ENCODE results near the gene EFHC1. TPM values are rescaled to one million over a fixed set of nuclear protein-coding genes. Genes with fewer than 3 reads are reported as not detected.

Gene EFHC1
- total and polyA plus RNA-seq, 2 donors from 2014 or later: 25.4 to 33.9 TPM

DNA sequence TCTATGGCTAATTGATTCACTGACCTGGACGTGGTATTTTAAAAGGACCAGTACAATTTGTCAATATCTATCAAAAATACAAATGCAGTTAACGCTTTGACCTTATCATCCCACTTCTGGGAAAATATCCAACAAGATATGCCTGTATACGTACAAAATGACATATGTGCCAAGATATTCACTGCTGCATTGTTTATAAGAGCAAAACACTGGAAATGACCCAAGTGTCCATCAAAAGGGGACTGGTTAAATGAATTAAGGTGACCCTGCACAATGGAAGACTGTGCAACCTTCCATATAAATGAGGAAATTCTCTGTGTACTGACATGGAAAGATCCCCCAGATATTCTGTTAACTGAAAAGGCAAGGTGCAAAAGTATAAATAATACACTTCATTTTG lies 142.8 kb downstream of the EFHC1 start:
- FAIRE-seq (no peak), DNase-seq (no peak)
- intact Hi-C loops (cut with DNase I): no loop called here
- Histone ChIP-seq H3K4me3 (ENCODE audit: low read length in 3 of 3) (no peak overlapping the region), H3K9me3 (ENCODE audit: control insufficient read depth in 2 of 3, insufficient read depth in 1 of 3, low read length in 3 of 3) (no peaks in the 10 kb centered on the region), H3K9ac (ENCODE audit: low read length in 3 of 3) (no peak overlapping the region), H3K36me3 (ENCODE audit: control insufficient read depth in 2 of 3, insufficient read depth in 3 of 3, low read length in 3 of 3) (no peaks in the 10 kb centered on the region), H3K27ac (ENCODE audit: low read depth in 2 of 2, low read length in 2 of 2) (no peak overlapping the region), H3K4me1 (ENCODE audit: control insufficient read depth in 2 of 3, insufficient read depth in 2 of 3, low read depth in 1 of 3, low read length in 3 of 3) (peaks cover 0 to 22% (median 12%) of the 10 kb centered on the region in 3 donors), H3K27me3 (ENCODE audit: control insufficient read depth, insufficient read depth, low read length) (no peaks in the 10 kb centered on the region)
- TF ChIP-seq, protein P1, sequence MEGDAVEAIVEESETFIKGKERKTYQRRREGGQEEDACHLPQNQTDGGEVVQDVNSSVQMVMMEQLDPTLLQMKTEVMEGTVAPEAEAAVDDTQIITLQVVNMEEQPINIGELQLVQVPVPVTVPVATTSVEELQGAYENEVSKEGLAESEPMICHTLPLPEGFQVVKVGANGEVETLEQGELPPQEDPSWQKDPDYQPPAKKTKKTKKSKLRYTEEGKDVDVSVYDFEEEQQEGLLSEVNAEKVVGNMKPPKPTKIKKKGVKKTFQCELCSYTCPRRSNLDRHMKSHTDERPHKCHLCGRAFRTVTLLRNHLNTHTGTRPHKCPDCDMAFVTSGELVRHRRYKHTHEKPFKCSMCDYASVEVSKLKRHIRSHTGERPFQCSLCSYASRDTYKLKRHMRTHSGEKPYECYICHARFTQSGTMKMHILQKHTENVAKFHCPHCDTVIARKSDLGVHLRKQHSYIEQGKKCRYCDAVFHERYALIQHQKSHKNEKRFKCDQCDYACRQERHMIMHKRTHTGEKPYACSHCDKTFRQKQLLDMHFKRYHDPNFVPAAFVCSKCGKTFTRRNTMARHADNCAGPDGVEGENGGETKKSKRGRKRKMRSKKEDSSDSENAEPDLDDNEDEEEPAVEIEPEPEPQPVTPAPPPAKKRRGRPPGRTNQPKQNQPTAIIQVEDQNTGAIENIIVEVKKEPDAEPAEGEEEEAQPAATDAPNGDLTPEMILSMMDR (IDR thresholded peaks at IDR 0.05; ENCODE audit: borderline replicate concordance, extremely low read depth, insufficient read depth): no peak

GRCh38 chr6:52564856-52565255 lies 144.7 kb downstream of the EFHC1 start:
- intact Hi-C loops (cut with DNase I): no loop called here

DNA sequence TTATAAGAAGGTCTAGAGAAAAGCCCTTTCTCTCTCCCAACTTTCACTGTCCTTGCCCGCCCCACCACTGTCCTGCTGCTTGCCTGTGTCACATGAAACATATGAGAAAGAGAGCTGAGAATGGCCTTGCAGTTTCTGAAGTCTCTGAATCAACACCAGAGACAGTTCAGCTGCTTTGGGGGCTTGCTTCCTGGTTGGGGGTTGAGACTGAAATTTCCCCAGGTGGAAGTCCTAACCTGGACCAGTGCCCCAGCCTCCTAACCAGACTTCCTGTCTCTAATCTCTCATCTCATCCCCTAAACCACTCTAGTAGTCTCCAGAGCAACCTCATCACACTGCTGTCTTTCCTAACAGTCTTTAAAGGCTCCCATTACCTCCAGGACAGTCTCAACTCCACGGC lies 146.1 kb downstream of the EFHC1 start:
- Histone ChIP-seq H3K27ac (ENCODE audit: low read depth in 2 of 2, low read length in 2 of 2) (peak overlapping the region in 1 of 2 donors; percentile 11), H3K27me3 (ENCODE audit: control insufficient read depth, insufficient read depth, low read length) (no peaks in the 10 kb centered on the region), H3K9me3 (ENCODE audit: control insufficient read depth in 2 of 3, insufficient read depth in 1 of 3, low read length in 3 of 3) (no peaks in the 10 kb centered on the region), H3K36me3 (ENCODE audit: control insufficient read depth in 2 of 3, insufficient read depth in 3 of 3, low read length in 3 of 3) (no peaks in the 10 kb centered on the region), H3K4me1 (ENCODE audit: control insufficient read depth in 2 of 3, insufficient read depth in 2 of 3, low read depth in 1 of 3, low read length in 3 of 3) (peaks cover 2 to 25% (median 21%) of the 10 kb centered on the region in 3 donors), H3K9ac (ENCODE audit: low read length in 3 of 3) (no peak overlapping the region), H3K4me3 (ENCODE audit: low read length in 3 of 3) (no peak overlapping the region)
- intact Hi-C loops (cut with DNase I): no loop called here
- no peak for FAIRE-seq
- DNase-seq: no peak
- TF ChIP-seq, protein P1 (IDR thresholded peaks at IDR 0.05; ENCODE audit: borderline replicate concordance, extremely low read depth, insufficient read depth): no peak

More at GRCh38 chr6:52564856-52565255, 144.7 kb downstream of the EFHC1 start:
- TF ChIP-seq, protein P1 (IDR thresholded peaks at IDR 0.05; ENCODE audit: borderline replicate concordance, extremely low read depth, insufficient read depth): no peak
- Histone ChIP-seq H3K27ac (ENCODE audit: low read depth in 2 of 2, low read length in 2 of 2) (no peak overlapping the region), H3K4me3 (ENCODE audit: low read length in 3 of 3) (no peak overlapping the region), H3K9ac (ENCODE audit: low read length in 3 of 3) (no peak overlapping the region), H3K27me3 (ENCODE audit: control insufficient read depth, insufficient read depth, low read length) (no peaks in the 10 kb centered on the region), H3K36me3 (ENCODE audit: control insufficient read depth in 2 of 3, insufficient read depth in 3 of 3, low read length in 3 of 3) (no peaks in the 10 kb centered on the region), H3K4me1 (ENCODE audit: control insufficient read depth in 2 of 3, insufficient read depth in 2 of 3, low read depth in 1 of 3, low read length in 3 of 3) (peaks cover 0 to 21% (median 18%) of the 10 kb centered on the region in 3 donors), H3K9me3 (ENCODE audit: control insufficient read depth in 2 of 3, insufficient read depth in 1 of 3, low read length in 3 of 3) (no peaks in the 10 kb centered on the region)
- DNase-seq (no peak), FAIRE-seq (no peak)

DNA sequence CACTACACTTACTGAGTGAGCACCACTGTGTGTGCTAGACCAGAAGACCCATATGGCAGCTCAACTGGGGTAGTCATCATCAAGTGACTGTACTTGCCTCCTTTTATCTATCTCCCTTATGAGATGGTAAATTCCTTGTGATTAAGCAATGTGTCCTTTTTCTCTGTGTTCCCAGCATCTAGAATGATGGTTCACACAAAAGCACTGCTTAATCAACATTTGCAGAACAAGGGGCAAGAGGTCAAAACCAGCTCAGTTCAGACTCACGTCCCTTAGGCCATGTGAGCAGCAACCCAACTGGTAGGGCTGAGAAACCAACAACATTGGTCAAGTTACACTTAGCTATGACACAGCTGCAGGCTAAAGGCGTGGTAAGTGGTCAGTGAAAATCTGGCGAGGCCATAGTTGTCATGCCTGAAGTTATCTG lies 146.7 kb downstream of the EFHC1 start:
- peaks cover 2 to 25% (median 21%) of the 10 kb centered on the region in 3 donors for H3K4me1 ChIP-seq (ENCODE audit: control insufficient read depth in 2 of 3, insufficient read depth in 2 of 3, low read depth in 1 of 3, low read length in 3 of 3)
- DNase-seq (no peak), FAIRE-seq (no peak)
- H3K4me3 ChIP-seq (ENCODE audit: low read length in 3 of 3): no peak overlapping the region
- no peaks in the 10 kb centered on the region for H3K36me3 ChIP-seq (ENCODE audit: control insufficient read depth in 2 of 3, insufficient read depth in 3 of 3, low read length in 3 of 3)
- H3K9ac ChIP-seq (ENCODE audit: low read length in 3 of 3): no peak overlapping the region
- intact Hi-C loops (cut with DNase I): no loop called here
- no peaks in the 10 kb centered on the region for H3K27me3 ChIP-seq (ENCODE audit: control insufficient read depth, insufficient read depth, low read length)
- no peak overlapping the region for H3K27ac ChIP-seq (ENCODE audit: low read depth in 2 of 2, low read length in 2 of 2)
- no peaks in the 10 kb centered on the region for H3K9me3 ChIP-seq (ENCODE audit: control insufficient read depth in 2 of 3, insufficient read depth in 1 of 3, low read length in 3 of 3)
- TF ChIP-seq, protein P1 (IDR thresholded peaks at IDR 0.05; ENCODE audit: borderline replicate concordance, extremely low read depth, insufficient read depth): no peak

Data from kidney (tissue), 14 donors.